Measurements from ENCODE around the gene PPY. TPM values are rescaled to one million over a fixed set of nuclear protein-coding genes. Genes with fewer than 3 reads are reported as not detected.

PPY gene
- total RNA-seq, 1 donor from 2014 or later = not detected

DNA sequence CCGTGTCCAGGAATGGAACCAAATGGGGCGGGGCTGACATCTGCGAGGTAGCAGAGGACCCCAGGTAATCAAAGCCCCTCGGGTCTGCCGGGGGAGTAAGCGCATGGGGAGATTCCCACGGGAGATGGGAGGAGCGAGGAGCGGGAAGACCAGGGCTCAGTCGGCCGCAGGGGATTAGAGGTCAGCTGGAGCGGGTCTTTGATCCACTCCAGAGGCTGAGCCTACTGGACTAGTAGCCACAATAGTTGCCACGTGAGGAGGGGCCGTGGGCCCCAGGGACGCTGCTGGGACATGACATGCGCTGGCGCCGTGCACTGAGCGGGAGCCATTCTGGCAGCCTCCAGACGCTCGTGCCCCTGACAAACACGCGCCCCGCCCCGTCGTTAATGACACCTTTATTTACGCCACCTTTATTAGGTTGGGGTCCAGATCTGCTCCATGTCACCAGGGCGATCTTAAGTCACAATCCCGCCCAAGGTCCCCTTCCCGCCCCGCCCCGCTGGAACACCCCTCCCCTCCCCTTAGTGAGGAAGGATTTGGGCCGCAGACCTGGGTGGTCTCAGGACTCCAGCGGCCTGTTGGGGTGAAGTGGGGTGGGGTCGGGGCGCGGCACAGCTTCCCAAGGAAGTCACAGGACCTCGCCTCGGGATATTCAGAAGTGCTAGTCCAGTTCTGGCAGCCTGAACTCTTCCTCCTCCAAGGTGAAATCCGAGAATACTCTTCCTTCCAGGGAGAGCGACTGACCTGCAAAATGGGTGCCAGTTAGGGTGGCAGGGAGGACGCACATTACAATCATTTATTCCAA lies 15.0 kb downstream of the PPY start:
- DNase-seq (ENCODE audit: low spot score, unreplicated experiment) = no peak
- TF ChIP-seq, protein P1, sequence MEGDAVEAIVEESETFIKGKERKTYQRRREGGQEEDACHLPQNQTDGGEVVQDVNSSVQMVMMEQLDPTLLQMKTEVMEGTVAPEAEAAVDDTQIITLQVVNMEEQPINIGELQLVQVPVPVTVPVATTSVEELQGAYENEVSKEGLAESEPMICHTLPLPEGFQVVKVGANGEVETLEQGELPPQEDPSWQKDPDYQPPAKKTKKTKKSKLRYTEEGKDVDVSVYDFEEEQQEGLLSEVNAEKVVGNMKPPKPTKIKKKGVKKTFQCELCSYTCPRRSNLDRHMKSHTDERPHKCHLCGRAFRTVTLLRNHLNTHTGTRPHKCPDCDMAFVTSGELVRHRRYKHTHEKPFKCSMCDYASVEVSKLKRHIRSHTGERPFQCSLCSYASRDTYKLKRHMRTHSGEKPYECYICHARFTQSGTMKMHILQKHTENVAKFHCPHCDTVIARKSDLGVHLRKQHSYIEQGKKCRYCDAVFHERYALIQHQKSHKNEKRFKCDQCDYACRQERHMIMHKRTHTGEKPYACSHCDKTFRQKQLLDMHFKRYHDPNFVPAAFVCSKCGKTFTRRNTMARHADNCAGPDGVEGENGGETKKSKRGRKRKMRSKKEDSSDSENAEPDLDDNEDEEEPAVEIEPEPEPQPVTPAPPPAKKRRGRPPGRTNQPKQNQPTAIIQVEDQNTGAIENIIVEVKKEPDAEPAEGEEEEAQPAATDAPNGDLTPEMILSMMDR (IDR thresholded peaks at IDR 0.05; ENCODE audit: unreplicated experiment) = no peak
- H3K36me3 Mint-ChIP-seq (ENCODE audit: insufficient read depth) = no peaks in the 10 kb centered on the region
- peaks cover 7% of the 10 kb centered on the region for H3K4me1 Mint-ChIP-seq (ENCODE audit: low read depth)
- peaks cover 48% of the 10 kb centered on the region for H3K27me3 Mint-ChIP-seq
- H3K27ac Mint-ChIP-seq = no peak overlapping the region
- no peaks in the 10 kb centered on the region for H3K9me3 Mint-ChIP-seq (ENCODE audit: low read depth)
- H3K4me3 Mint-ChIP-seq (ENCODE audit: low read depth) = no peak overlapping the region

DNA sequence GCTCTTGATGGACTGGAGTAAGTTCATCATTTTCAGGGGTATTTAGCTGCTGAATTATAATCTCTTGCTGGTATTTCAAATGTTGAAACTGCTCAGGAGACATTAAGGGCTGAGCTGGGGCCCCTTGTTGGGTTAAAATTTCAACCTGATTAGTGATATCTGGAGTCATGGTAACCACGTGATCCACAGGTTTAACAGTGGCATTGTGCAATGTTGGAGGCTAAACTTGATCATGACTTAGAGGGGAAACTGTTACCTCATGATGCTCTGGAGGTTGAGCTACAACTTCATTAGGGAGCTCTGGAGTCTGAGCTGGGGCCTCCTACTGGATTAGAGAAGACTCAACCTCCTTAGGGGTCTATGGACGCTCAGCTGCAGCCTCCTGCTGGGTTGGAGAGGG lies 17.7 kb downstream of the PPY start:
- TF ChIP-seq, protein P1 (IDR thresholded peaks at IDR 0.05; ENCODE audit: unreplicated experiment) = no peak
- H3K4me3 Mint-ChIP-seq (ENCODE audit: low read depth) = no peak overlapping the region
- H3K9me3 Mint-ChIP-seq (ENCODE audit: low read depth) = no peaks in the 10 kb centered on the region
- H3K27me3 Mint-ChIP-seq = peaks cover 59% of the 10 kb centered on the region
- no peak for DNase-seq (ENCODE audit: low spot score, unreplicated experiment)
- no peak overlapping the region for H3K27ac Mint-ChIP-seq
- H3K36me3 Mint-ChIP-seq (ENCODE audit: insufficient read depth) = no peaks in the 10 kb centered on the region
- H3K4me1 Mint-ChIP-seq (ENCODE audit: low read depth) = peaks cover 1% of the 10 kb centered on the region

DNA sequence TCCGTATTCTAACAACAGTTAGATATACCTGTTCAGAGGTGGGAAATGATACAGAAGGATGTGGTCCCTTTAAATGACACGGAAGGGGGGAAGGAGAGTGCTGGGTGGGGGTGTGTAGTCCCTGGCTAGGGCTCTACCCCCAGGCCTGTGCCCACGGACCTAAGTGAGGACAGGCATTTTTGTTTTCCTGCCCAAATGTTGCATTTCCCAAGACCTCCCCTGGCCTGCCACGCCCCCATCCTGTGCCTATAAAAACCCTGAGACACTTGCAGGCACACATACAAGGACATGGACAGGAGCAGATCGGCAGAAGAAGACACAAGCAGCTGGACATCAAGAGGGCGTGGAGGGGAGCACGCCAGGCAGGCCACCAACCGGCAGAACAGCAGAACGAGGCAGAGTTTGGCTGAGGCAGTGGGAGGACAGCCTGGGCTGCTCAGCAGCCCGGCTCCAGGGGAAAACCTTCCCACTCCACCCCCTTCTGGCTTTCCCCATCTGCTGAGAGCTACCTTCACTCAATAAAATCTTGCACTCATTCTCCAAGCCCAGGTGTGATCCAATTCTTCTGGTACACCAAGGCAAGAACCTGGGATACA lies 21.7 kb downstream of the PPY start:
- no peak for DNase-seq (ENCODE audit: low spot score, unreplicated experiment)
- peaks cover 64% of the 10 kb centered on the region for H3K27me3 Mint-ChIP-seq
- no peaks in the 10 kb centered on the region for H3K9me3 Mint-ChIP-seq (ENCODE audit: low read depth)
- TF ChIP-seq, protein P1 (IDR thresholded peaks at IDR 0.05; ENCODE audit: unreplicated experiment) = no peak
- peaks cover 7% of the 10 kb centered on the region for H3K4me1 Mint-ChIP-seq (ENCODE audit: low read depth)
- H3K27ac Mint-ChIP-seq = no peak overlapping the region
- no peak overlapping the region for H3K4me3 Mint-ChIP-seq (ENCODE audit: low read depth)
- H3K36me3 Mint-ChIP-seq (ENCODE audit: insufficient read depth) = no peaks in the 10 kb centered on the region

DNA sequence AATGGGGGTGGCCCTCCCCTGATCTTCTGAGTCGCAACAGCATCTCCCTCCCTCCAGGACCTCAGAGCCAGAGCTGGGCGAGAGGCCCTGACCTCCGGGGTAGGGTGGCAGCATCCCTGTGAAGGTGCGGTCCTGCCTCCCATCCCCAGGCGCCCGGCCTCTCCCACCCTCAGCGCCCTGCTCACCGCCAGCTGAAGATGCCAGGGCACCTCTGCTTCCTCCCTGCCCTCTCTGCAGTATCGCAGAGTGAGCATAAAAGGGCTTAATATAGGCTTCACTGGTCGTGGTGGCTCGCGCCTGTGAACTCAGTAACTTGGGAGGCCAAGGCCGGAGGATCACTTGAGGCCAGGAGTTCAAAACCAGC lies 24.3 kb downstream of the PPY start:
- TF ChIP-seq, protein P1 (IDR thresholded peaks at IDR 0.05; ENCODE audit: unreplicated experiment) = no peak
- Mint-ChIP-seq H3K27me3 (peaks cover 50% of the 10 kb centered on the region), H3K4me3 (ENCODE audit: low read depth) (no peak overlapping the region), H3K9me3 (ENCODE audit: low read depth) (no peaks in the 10 kb centered on the region), H3K4me1 (ENCODE audit: low read depth) (peaks cover 6% of the 10 kb centered on the region), H3K36me3 (ENCODE audit: insufficient read depth) (no peaks in the 10 kb centered on the region), H3K27ac (no peak overlapping the region)
- no peak for DNase-seq (ENCODE audit: low spot score, unreplicated experiment)

DNA sequence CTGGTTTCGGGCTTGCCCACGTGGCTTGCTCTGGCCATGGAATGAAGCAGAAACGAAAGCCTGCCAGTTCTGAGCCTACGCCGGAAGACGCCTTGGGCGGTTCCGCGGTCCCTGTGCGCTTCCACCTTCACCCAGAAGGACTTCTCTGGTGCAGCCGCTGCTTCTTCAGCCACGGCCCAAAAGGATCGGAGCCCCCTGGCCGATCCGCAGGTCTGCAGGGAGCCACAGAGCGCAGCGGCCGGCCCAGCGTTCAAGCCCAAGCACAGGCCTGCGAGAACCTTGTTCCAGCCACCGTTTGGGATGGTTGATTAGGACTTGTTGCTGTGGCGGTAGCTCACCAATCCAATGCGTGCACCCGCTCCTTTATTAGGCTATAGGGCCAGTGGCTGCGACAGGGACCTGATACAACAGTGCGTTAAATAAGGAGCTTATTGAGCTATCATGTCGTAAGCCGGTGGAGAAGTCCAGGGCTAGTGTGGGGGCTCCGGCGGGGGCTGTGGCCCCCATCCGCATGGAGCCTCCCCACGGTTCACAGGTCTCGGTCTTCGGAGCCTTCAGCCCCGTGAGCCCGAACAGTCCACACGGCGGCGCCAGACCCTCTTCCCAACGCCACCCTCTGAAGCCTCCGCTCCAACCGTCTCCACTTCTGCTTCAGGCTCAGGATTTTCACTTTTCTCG lies 24.8 kb downstream of the PPY start:
- Mint-ChIP-seq H3K27ac (no peak overlapping the region), H3K27me3 (peaks cover 47% of the 10 kb centered on the region), H3K4me3 (ENCODE audit: low read depth) (peak overlapping the region; percentile 7), H3K9me3 (ENCODE audit: low read depth) (no peaks in the 10 kb centered on the region), H3K36me3 (ENCODE audit: insufficient read depth) (no peaks in the 10 kb centered on the region), H3K4me1 (ENCODE audit: low read depth) (peaks cover 6% of the 10 kb centered on the region)
- DNase-seq (ENCODE audit: low spot score, unreplicated experiment) = no peak
- TF ChIP-seq, protein P1 (IDR thresholded peaks at IDR 0.05; ENCODE audit: unreplicated experiment) = peak; percentile 62

All from progenitor cell of endocrine pancreas (in vitro differentiated cells).